HG03342 (cell line): ENCODE results near the gene EXOC3L1.

Experiments
- ATAC-seq: cut with Tn5 transposase; IDR thresholded peaks from one replicate; pipeline ENCODE4 v1.9.1; 2021; ENCODE audit warnings: mild to moderate bottlenecking, moderate library complexity; ENCODE audit not compliant: unreplicated experiment

The EXOC3L1 gene

GRCh38 chr16:67199011-67199807 lies 9.3 kb upstream of the EXOC3L1 start, which contains the start of gene ELMO3:
Gene ELMO3 (plus strand): TSS chr16:67199131. CDS start chr16:67199327, 196 bp downstream.
- ATAC-seq: no peak

- ATAC-seq: no peak
These were observed 8.3 kb upstream of the EXOC3L1 start for GRCh38 chr16:67198238-67198734.

GRCh38 chr16:67197704-67198103 lies 7.8 kb upstream of the EXOC3L1 start:
- ATAC-seq: no peak

- ATAC-seq: no peak
These were observed 6.9 kb upstream of the EXOC3L1 start for GRCh38 chr16:67196881-67197280.

- ATAC-seq: no peak
These were observed 5.7 kb upstream of the EXOC3L1 start for GRCh38 chr16:67195676-67196075.

GRCh38 chr16:67194260-67194659 lies 4.3 kb upstream of the EXOC3L1 start:
- no peak for ATAC-seq

GRCh38 chr16:67193536-67193935 lies 3.6 kb upstream of the EXOC3L1 start:
- no peak for ATAC-seq

GRCh38 chr16:67192781-67193361 lies 2.9 kb upstream of the EXOC3L1 start:
- no peak for ATAC-seq

- ATAC-seq: peak; percentile 85
These were observed 2.2 kb upstream of the EXOC3L1 start, which contains the start of gene E2F4 for GRCh38 chr16:67191995-67192681. Gene E2F4 (plus strand): TSS chr16:67192155. CDS start chr16:67192228, 73 bp downstream.

- no peak for ATAC-seq
These were observed 1.6 kb upstream of the EXOC3L1 start for GRCh38 chr16:67191411-67191994.

- ATAC-seq: no peak
These were observed 788 bp upstream of the EXOC3L1 start for GRCh38 chr16:67190448-67191399.

- ATAC-seq: no peak
These were observed 1.1 kb downstream of the EXOC3L1 start for GRCh38 chr16:67188798-67189197.

- no peak for ATAC-seq
These were observed 1.6 kb downstream of the EXOC3L1 start for GRCh38 chr16:67188323-67188722.

- ATAC-seq: no peak
These were observed 2.6 kb downstream of the EXOC3L1 start for GRCh38 chr16:67187175-67187890.

GRCh38 chr16:67186550-67186950 lies 3.4 kb downstream of the EXOC3L1 start:
- no peak for ATAC-seq

GRCh38 chr16:67185651-67186134 lies 4.2 kb downstream of the EXOC3L1 start:
- no peak for ATAC-seq

- ATAC-seq: no peak
These were observed 4.8 kb downstream of the EXOC3L1 start for GRCh38 chr16:67184995-67185650.

- ATAC-seq: no peak
These were observed 5.4 kb downstream of the EXOC3L1 start for GRCh38 chr16:67184453-67184994.
